Neuron (in vitro differentiated cells): ENCODE data around the gene ENTR1.

Source experiments
- H2AFZ ChIP-seq: one replicate; pipeline ENCODE4 v1.6.1; 2013; ENCODE audit warnings: low read depth, mild to moderate bottlenecking, inconsistent platforms, low read length, moderate library complexity
- H3K27me3 ChIP-seq: one replicate; pipeline ENCODE4 v1.6.1; 2013; ENCODE audit warnings: low read length; ENCODE audit not compliant: insufficient read depth
- H3K36me3 ChIP-seq: one replicate; pipeline ENCODE4 v1.6.1; 2013; ENCODE audit warnings: low read length; ENCODE audit not compliant: insufficient read depth
- H3K4me1 ChIP-seq: one replicate; pipeline ENCODE4 v1.6.1; 2013; ENCODE audit warnings: low read length; ENCODE audit not compliant: insufficient read depth
- H3K4me3 ChIP-seq: 2 replicates; pipeline ENCODE4 v1.5.1; 2013; ENCODE audit warnings: mild to moderate bottlenecking, low read length, moderate library complexity
- H3K9me3 ChIP-seq: one replicate; pipeline ENCODE4 v1.6.1; 2013; ENCODE audit warnings: low read length

The ENTR1 gene

GRCh38 chr9:136395345-136396218, 14.8 kb downstream of the ENTR1 start:
- H3K4me1 ChIP-seq: peaks cover 17% of the 10 kb centered on the region
- H3K4me3 ChIP-seq: no peak overlapping the region
- H3K36me3 ChIP-seq: peaks cover 66% of the 10 kb centered on the region
- no peaks in the 10 kb centered on the region for H3K27me3 ChIP-seq
- no peak overlapping the region for H2AFZ ChIP-seq
- no peaks in the 10 kb centered on the region for H3K9me3 ChIP-seq

GRCh38 chr9:136395020-136395340, 15.4 kb downstream of the ENTR1 start:
- no peak overlapping the region for H3K4me3 ChIP-seq
- peaks cover 12% of the 10 kb centered on the region for H3K4me1 ChIP-seq
- no peaks in the 10 kb centered on the region for H3K27me3 ChIP-seq
- H3K9me3 ChIP-seq: no peaks in the 10 kb centered on the region
- no peak overlapping the region for H2AFZ ChIP-seq
- H3K36me3 ChIP-seq: peaks cover 66% of the 10 kb centered on the region

GRCh38 chr9:136394312-136395019, 15.9 kb downstream of the ENTR1 start:
- Histone ChIP-seq H3K36me3 (peaks cover 71% of the 10 kb centered on the region), H2AFZ (no peak overlapping the region), H3K4me3 (no peak overlapping the region), H3K9me3 (no peaks in the 10 kb centered on the region), H3K27me3 (no peaks in the 10 kb centered on the region), H3K4me1 (peaks cover 11% of the 10 kb centered on the region)

GRCh38 chr9:136393531-136393930, 16.9 kb downstream of the ENTR1 start:
- peaks cover 1% of the 10 kb centered on the region for H3K4me1 ChIP-seq
- H3K4me3 ChIP-seq: no peak overlapping the region
- no peaks in the 10 kb centered on the region for H3K9me3 ChIP-seq
- H2AFZ ChIP-seq: no peak overlapping the region
- H3K36me3 ChIP-seq: peaks cover 81% of the 10 kb centered on the region
- no peaks in the 10 kb centered on the region for H3K27me3 ChIP-seq

- Histone ChIP-seq H3K9me3 (no peaks in the 10 kb centered on the region), H3K4me3 (no peak overlapping the region), H3K36me3 (peaks cover 83% of the 10 kb centered on the region), H2AFZ (no peak overlapping the region), H3K4me1 (no peaks in the 10 kb centered on the region), H3K27me3 (no peaks in the 10 kb centered on the region)
These were observed 17.6 kb downstream of the ENTR1 start for GRCh38 chr9:136392538-136393449.

- peaks cover 87% of the 10 kb centered on the region for H3K36me3 ChIP-seq
- no peaks in the 10 kb centered on the region for H3K9me3 ChIP-seq
- no peaks in the 10 kb centered on the region for H3K27me3 ChIP-seq
- H2AFZ ChIP-seq: no peak overlapping the region
- no peaks in the 10 kb centered on the region for H3K4me1 ChIP-seq
- no peak overlapping the region for H3K4me3 ChIP-seq
These were observed 18.5 kb downstream of the ENTR1 start for GRCh38 chr9:136391737-136392537.

- Histone ChIP-seq H3K36me3 (peaks cover 77% of the 10 kb centered on the region), H2AFZ (no peak overlapping the region)
These were observed 21.0 kb downstream of the ENTR1 start for GRCh38 chr9:136389396-136389795.

GRCh38 chr9:136387217-136387616, 23.2 kb downstream of the ENTR1 start:
- Histone ChIP-seq H3K27me3 (no peaks in the 10 kb centered on the region), H3K9me3 (no peaks in the 10 kb centered on the region), H2AFZ (no peak overlapping the region), H3K36me3 (peaks cover 75% of the 10 kb centered on the region), H3K4me3 (no peak overlapping the region), H3K4me1 (no peaks in the 10 kb centered on the region)

More at GRCh38 chr9:136389396-136389795, 21.0 kb downstream of the ENTR1 start:
- Histone ChIP-seq H3K27me3 (no peaks in the 10 kb centered on the region), H3K9me3 (no peaks in the 10 kb centered on the region), H3K4me3 (no peak overlapping the region), H3K4me1 (no peaks in the 10 kb centered on the region)

- Histone ChIP-seq H3K36me3 (peaks cover 75% of the 10 kb centered on the region), H3K4me1 (no peaks in the 10 kb centered on the region), H2AFZ (no peak overlapping the region), H3K4me3 (no peak overlapping the region), H3K27me3 (no peaks in the 10 kb centered on the region), H3K9me3 (no peaks in the 10 kb centered on the region)
These were observed 24.4 kb downstream of the ENTR1 start for GRCh38 chr9:136386018-136386417.

GRCh38 chr9:136385015-136385414, 25.4 kb downstream of the ENTR1 start:
- Histone ChIP-seq H3K4me3 (no peak overlapping the region), H3K9me3 (no peaks in the 10 kb centered on the region), H3K27me3 (no peaks in the 10 kb centered on the region), H2AFZ (no peak overlapping the region), H3K36me3 (peaks cover 84% of the 10 kb centered on the region), H3K4me1 (no peaks in the 10 kb centered on the region)

GRCh38 chr9:136383436-136383835, 27.0 kb downstream of the ENTR1 start:
- Histone ChIP-seq H3K4me1 (no peaks in the 10 kb centered on the region), H3K36me3 (peaks cover 80% of the 10 kb centered on the region), H3K4me3 (no peak overlapping the region), H3K27me3 (no peaks in the 10 kb centered on the region), H3K9me3 (no peaks in the 10 kb centered on the region), H2AFZ (no peak overlapping the region)

GRCh38 chr9:136381966-136382513, 28.4 kb downstream of the ENTR1 start:
- H3K4me3 ChIP-seq: no peak overlapping the region
- no peaks in the 10 kb centered on the region for H3K27me3 ChIP-seq
- H3K36me3 ChIP-seq: peaks cover 72% of the 10 kb centered on the region
- no peak overlapping the region for H2AFZ ChIP-seq
- no peaks in the 10 kb centered on the region for H3K4me1 ChIP-seq
- H3K9me3 ChIP-seq: no peaks in the 10 kb centered on the region
